Esophagus mucosa (tissue), 1 donor: ENCODE results near the gene ZNF300. TPM values are rescaled to one million over a fixed set of nuclear protein-coding genes. Genes with fewer than 3 reads are reported as not detected.
"Not testable (repeated sequence)": the region's sequence is repeated elsewhere in the genome, so short reads cannot be mapped to it uniquely, and the experiment has no call there.

Experiments
- ATAC-seq: fragments of 200-7000 bp; cut with Tn5 transposase; one replicate; pipeline ENCODE4 v1.9.1; 2020
- total RNA-seq: library from RNA; stranded (reverse); gene quantifications from one replicate; pipeline ENCODE4 v1.2.4, GENCODE V29; 2023
- donor health status: DM: yes; HTN: yes; CAD: no.

Gene ZNF300
- 3.5 TPM for total RNA-seq

GRCh38 chr5:150904479-150905311 is at the start of gene ZNF300:
ZNF300 (minus strand) TSS chr5:150904980; CDS start chr5:150903155, 1,825 bp downstream.
- peak; percentile 99 for ATAC-seq

GRCh38 chr5:150948539-150948938 is 43.8 kb upstream of the ZNF300 start:
- no peak for ATAC-seq

- ATAC-seq: peak; percentile 85
These were observed 41.6 kb upstream of the ZNF300 start for GRCh38 chr5:150946351-150946905.

GRCh38 chr5:150945947-150946346 is 41.2 kb upstream of the ZNF300 start:
- no peak for ATAC-seq

GRCh38 chr5:150945486-150945885 is 40.7 kb upstream of the ZNF300 start:
- no peak for ATAC-seq

- no peak for ATAC-seq
These were observed 26.7 kb upstream of the ZNF300 start for GRCh38 chr5:150931368-150931965.

GRCh38 chr5:150918613-150919012 is 13.8 kb upstream of the ZNF300 start:
- ATAC-seq: no peak

- ATAC-seq: no peak
These were observed 7.6 kb upstream of the ZNF300 start for GRCh38 chr5:150912312-150912814.

- ATAC-seq: no peak
These were observed 518 bp upstream of the ZNF300 start for GRCh38 chr5:150905312-150905683.

GRCh38 chr5:150901446-150901845 is 3.3 kb downstream of the ZNF300 start:
- ATAC-seq: no peak

- no peak for ATAC-seq
These were observed 9.1 kb downstream of the ZNF300 start for GRCh38 chr5:150895431-150896428.

GRCh38 chr5:150879358-150879757 is 25.4 kb downstream of the ZNF300 start:
- ATAC-seq: no peak

GRCh38 chr5:150862070-150862469 is 42.7 kb downstream of the ZNF300 start:
- ATAC-seq: no peak

GRCh38 chr5:150860246-150860821 is 44.4 kb downstream of the ZNF300 start:
- ATAC-seq: no peak

- not testable (repeated sequence) for ATAC-seq
These were observed 48.1 kb downstream of the ZNF300 start for GRCh38 chr5:150856700-150857099.

GRCh38 chr5:150853561-150853960 is 51.2 kb downstream of the ZNF300 start:
- ATAC-seq: no peak

GRCh38 chr5:150851039-150851438 is 53.7 kb downstream of the ZNF300 start:
- ATAC-seq: no peak

- ATAC-seq: peak; percentile 49
These were observed 56.5 kb downstream of the ZNF300 start for GRCh38 chr5:150848271-150848670.

GRCh38 chr5:150847334-150847695 is 57.5 kb downstream of the ZNF300 start:
- no peak for ATAC-seq

- ATAC-seq: peak; percentile 94
These were observed 58.0 kb downstream of the ZNF300 start for GRCh38 chr5:150846654-150847333.

- ATAC-seq: not testable (repeated sequence)
These were observed 58.5 kb downstream of the ZNF300 start, which contains the start of gene IRGM for GRCh38 chr5:150846308-150846653. IRGM (plus strand) TSS chr5:150846521; CDS start chr5:150848124, 1,603 bp downstream.
